ENCODE measurements around the gene PRKCA. TPM values are rescaled to one million over a fixed set of nuclear protein-coding genes. Genes with fewer than 3 reads are reported as not detected.
A peak's percentile ranks its signal among the peaks of the same experiment; 100 is the strongest.

The PRKCA gene
- total and polyA plus RNA-seq, 2 donors from 2014 or later: 8.0 to 50.8 TPM

- FAIRE-seq: no peak
Observed at GRCh38 chr17:66684261-66684660, 381.8 kb downstream of the PRKCA start.

GRCh38 chr17:66684731-66685130, 382.3 kb downstream of the PRKCA start:
- TF ChIP-seq, protein P1, sequence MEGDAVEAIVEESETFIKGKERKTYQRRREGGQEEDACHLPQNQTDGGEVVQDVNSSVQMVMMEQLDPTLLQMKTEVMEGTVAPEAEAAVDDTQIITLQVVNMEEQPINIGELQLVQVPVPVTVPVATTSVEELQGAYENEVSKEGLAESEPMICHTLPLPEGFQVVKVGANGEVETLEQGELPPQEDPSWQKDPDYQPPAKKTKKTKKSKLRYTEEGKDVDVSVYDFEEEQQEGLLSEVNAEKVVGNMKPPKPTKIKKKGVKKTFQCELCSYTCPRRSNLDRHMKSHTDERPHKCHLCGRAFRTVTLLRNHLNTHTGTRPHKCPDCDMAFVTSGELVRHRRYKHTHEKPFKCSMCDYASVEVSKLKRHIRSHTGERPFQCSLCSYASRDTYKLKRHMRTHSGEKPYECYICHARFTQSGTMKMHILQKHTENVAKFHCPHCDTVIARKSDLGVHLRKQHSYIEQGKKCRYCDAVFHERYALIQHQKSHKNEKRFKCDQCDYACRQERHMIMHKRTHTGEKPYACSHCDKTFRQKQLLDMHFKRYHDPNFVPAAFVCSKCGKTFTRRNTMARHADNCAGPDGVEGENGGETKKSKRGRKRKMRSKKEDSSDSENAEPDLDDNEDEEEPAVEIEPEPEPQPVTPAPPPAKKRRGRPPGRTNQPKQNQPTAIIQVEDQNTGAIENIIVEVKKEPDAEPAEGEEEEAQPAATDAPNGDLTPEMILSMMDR (IDR thresholded peaks at IDR 0.05; ENCODE audit: borderline replicate concordance, extremely low read depth, insufficient read depth): no peak

More at GRCh38 chr17:66684261-66684660, 381.8 kb downstream of the PRKCA start:
- TF ChIP-seq, protein P1 (IDR thresholded peaks at IDR 0.05; ENCODE audit: borderline replicate concordance, extremely low read depth, insufficient read depth): no peak
- no peak overlapping the region for H3K27ac ChIP-seq (ENCODE audit: low read depth in 2 of 2, low read length in 2 of 2)
- intact Hi-C loops (cut with DNase I): no loop called here
- peaks cover 0 to 2% (median 0%) of the 10 kb centered on the region in 3 donors for H3K4me1 ChIP-seq (ENCODE audit: control insufficient read depth in 2 of 3, insufficient read depth in 2 of 3, low read depth in 1 of 3, low read length in 3 of 3)
- no peak overlapping the region for H3K4me3 ChIP-seq (ENCODE audit: low read length in 3 of 3)
- no peaks in the 10 kb centered on the region for H3K27me3 ChIP-seq (ENCODE audit: control insufficient read depth, insufficient read depth, low read length)
- peak in 1 of 5 donors; percentile 7 for DNase-seq
- H3K9ac ChIP-seq (ENCODE audit: low read length in 3 of 3): no peak overlapping the region
- peaks cover 0 to 12% (median 2%) of the 10 kb centered on the region in 3 donors for H3K36me3 ChIP-seq (ENCODE audit: control insufficient read depth in 2 of 3, insufficient read depth in 3 of 3, low read length in 3 of 3)
- no peaks in the 10 kb centered on the region for H3K9me3 ChIP-seq (ENCODE audit: control insufficient read depth in 2 of 3, insufficient read depth in 1 of 3, low read length in 3 of 3)

GRCh38 chr17:66686601-66687000, 384.2 kb downstream of the PRKCA start:
- no peak for FAIRE-seq
- Histone ChIP-seq H3K4me1 (ENCODE audit: control insufficient read depth in 2 of 3, insufficient read depth in 2 of 3, low read depth in 1 of 3, low read length in 3 of 3) (peaks cover 0 to 3% (median 2%) of the 10 kb centered on the region in 3 donors), H3K4me3 (ENCODE audit: low read length in 3 of 3) (no peak overlapping the region), H3K27ac (ENCODE audit: low read depth in 2 of 2, low read length in 2 of 2) (no peak overlapping the region), H3K36me3 (ENCODE audit: control insufficient read depth in 2 of 3, insufficient read depth in 3 of 3, low read length in 3 of 3) (peaks cover 0 to 12% (median 6%) of the 10 kb centered on the region in 3 donors), H3K27me3 (ENCODE audit: control insufficient read depth, insufficient read depth, low read length) (no peaks in the 10 kb centered on the region), H3K9ac (ENCODE audit: low read length in 3 of 3) (no peak overlapping the region), H3K9me3 (ENCODE audit: control insufficient read depth in 2 of 3, insufficient read depth in 1 of 3, low read length in 3 of 3) (no peaks in the 10 kb centered on the region)
- intact Hi-C loops (cut with DNase I): no loop called here
- DNase-seq: peak in 1 of 5 donors; percentile 10
- TF ChIP-seq, protein P1 (IDR thresholded peaks at IDR 0.05; ENCODE audit: borderline replicate concordance, extremely low read depth, insufficient read depth): no peak

More at GRCh38 chr17:66684731-66685130, 382.3 kb downstream of the PRKCA start:
- intact Hi-C loops (cut with DNase I): no loop called here
- H3K27ac ChIP-seq (ENCODE audit: low read depth in 2 of 2, low read length in 2 of 2): no peak overlapping the region
- FAIRE-seq (no peak), DNase-seq (no peak)
- peaks cover 0 to 2% (median 0%) of the 10 kb centered on the region in 3 donors for H3K4me1 ChIP-seq (ENCODE audit: control insufficient read depth in 2 of 3, insufficient read depth in 2 of 3, low read depth in 1 of 3, low read length in 3 of 3)
- no peaks in the 10 kb centered on the region for H3K27me3 ChIP-seq (ENCODE audit: control insufficient read depth, insufficient read depth, low read length)
- peaks cover 0 to 12% (median 6%) of the 10 kb centered on the region in 3 donors for H3K36me3 ChIP-seq (ENCODE audit: control insufficient read depth in 2 of 3, insufficient read depth in 3 of 3, low read length in 3 of 3)
- H3K9ac ChIP-seq (ENCODE audit: low read length in 3 of 3): no peak overlapping the region
- no peaks in the 10 kb centered on the region for H3K9me3 ChIP-seq (ENCODE audit: control insufficient read depth in 2 of 3, insufficient read depth in 1 of 3, low read length in 3 of 3)
- H3K4me3 ChIP-seq (ENCODE audit: low read length in 3 of 3): no peak overlapping the region
